Gastroesophageal sphincter (tissue), 3 donors: ENCODE measurements around the gene KBTBD2.

Experiments
- CTCF ChIP-seq, 4 experiments: fragments of 200-600 bp in 2 of 4; fragments of 450-650 bp in 2 of 4; sonication (generic) in 1 of 4; IDR thresholded peaks; one replicate each; pipeline ENCODE4 v1.5.1; 2017 to 2019; ENCODE audit warnings: antibody characterized with exemption in 4 of 4, mild to moderate bottlenecking in 2 of 4, moderate library complexity in 2 of 4
- EP300 ChIP-seq: sonication (generic); formaldehyde crosslinking; IDR thresholded peaks from one replicate; pipeline ENCODE4 v1.6.1; 2017; ENCODE audit warnings: antibody characterized with exemption, mild to moderate bottlenecking
- POLR2A ChIP-seq, 2 donors: fragments of 450-650 bp; IDR thresholded peaks; one replicate each; pipeline ENCODE4 v1.6.1; 2017; ENCODE audit warnings: antibody characterized with exemption in 2 of 2, mild to moderate bottlenecking in 2 of 2, moderate library complexity in 1 of 2
- POLR2AphosphoS5 ChIP-seq: sonication (generic); formaldehyde crosslinking; IDR thresholded peaks from one replicate; pipeline ENCODE4 v1.6.1; 2017; ENCODE audit warnings: antibody characterized with exemption

DNA sequence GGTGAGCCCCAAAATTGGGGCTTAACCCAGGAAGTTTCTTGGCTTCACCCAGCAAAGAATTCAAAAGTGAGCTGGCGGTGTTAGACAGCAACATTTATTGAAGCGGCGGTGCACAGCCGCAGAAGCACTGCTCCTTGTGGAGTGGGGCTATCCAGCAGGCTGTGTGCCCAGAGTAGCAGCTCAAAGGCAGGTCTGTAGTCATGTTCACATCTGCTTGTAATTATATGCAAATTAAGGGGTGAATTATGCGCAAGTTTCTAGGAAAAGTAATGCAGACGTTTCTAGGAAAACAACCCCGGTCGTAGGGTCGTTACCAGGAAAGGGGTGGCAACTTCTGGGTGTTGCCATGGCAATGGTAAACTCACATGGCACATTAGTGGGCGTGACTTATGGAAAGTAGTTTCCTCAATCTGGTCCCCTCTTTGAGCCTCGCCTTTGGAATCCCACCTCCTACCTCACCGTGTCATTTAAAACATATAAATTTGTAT is 13.7 kb upstream of the KBTBD2 start:
- no peak for TF ChIP-seq POLR2A (IDR thresholded peaks at IDR 0.05)
- no peak for TF ChIP-seq CTCF (IDR thresholded peaks at IDR 0.05)
- no peak for TF ChIP-seq EP300
- TF ChIP-seq POLR2AphosphoS5, result no peak
